ENCODE data around the gene AGPAT2. TPM values are rescaled to one million over a fixed set of nuclear protein-coding genes. Genes with fewer than 3 reads are reported as not detected.

Gene AGPAT2
- total RNA-seq, 1 experiment from 2014 or later = 77.9 TPM

GRCh38 chr9:136662656-136663581 is 24.3 kb downstream of the AGPAT2 start, which contains the start of gene EGFL7:
TSS of gene EGFL7 (plus strand) at chr9:136662916. CDS start at chr9:136668283, 5,367 bp downstream.
- in situ Hi-C loops (cut with HindIII; ENCODE audit: low pct_unique_long_range_greater_than_20kb, low sequenced_read_pairs) (no loop called here), intact Hi-C loops (cut with micrococcal nuclease; ENCODE audit: unreplicated experiment) (no loop called here)
- Histone ChIP-seq H3K27ac (ENCODE audit: low read length) (no peak within 1 kb of the TSS), H3K4me3 (ENCODE audit: low read depth in 2 of 2, low read length in 2 of 2) (no peak within 1 kb of the TSS), H3K27me3 (ENCODE audit: control insufficient read depth, insufficient read depth, low read length) (no peaks in the 10 kb centered on the region), H3K4me1 (ENCODE audit: control insufficient read depth, insufficient read depth, low read length) (peaks cover 15% of the 10 kb centered on the region), H3K36me3 (ENCODE audit: control insufficient read depth, insufficient read depth, low read length) (no peaks in the 10 kb centered on the region), H3K9me3 (ENCODE audit: control insufficient read depth, insufficient read depth, low read depth, low read length) (no peaks in the 10 kb centered on the region)
- no TSS peak for BruUV-seq (replicated peaks)
- ATAC-seq (no peak), DNase-seq (ENCODE audit: low read depth, low spot score) (no peak)
- CTCF ChIA-PET = no interaction called here
- TF ChIP-seq TCF7L2 (IDR thresholded peaks at IDR 0.05; ENCODE audit: low read depth, low read length) (no peak), POLR2AphosphoS5 (IDR thresholded peaks at IDR 0.05; ENCODE audit: low read depth, low read length) (no peak), REST (IDR thresholded peaks at IDR 0.05; ENCODE audit: insufficient read depth in 1 of 2, low read depth in 2 of 2, low read length in 1 of 2) (no peak), CTCF (IDR thresholded peaks at IDR 0.05) (no peak), SIN3A (IDR thresholded peaks at IDR 0.05; ENCODE audit: borderline replicate concordance, insufficient read depth, low read depth, low read length) (no peak)
- POLR2A ChIA-PET = no interaction called here

- in situ Hi-C loops (cut with HindIII; ENCODE audit: low pct_unique_long_range_greater_than_20kb, low sequenced_read_pairs) (no loop called here), intact Hi-C loops (cut with micrococcal nuclease; ENCODE audit: unreplicated experiment) (no loop called here)
- POLR2A ChIA-PET = interaction anchor here (0.7 kb wide), 1 partner anchor 107 kb away, joined by 5 read pairs; no protein-coding TSS in a partner anchor
- BruUV-seq (replicated peaks) = no TSS peak
- H3K4me3 ChIP-seq (ENCODE audit: low read depth in 2 of 2, low read length in 2 of 2) = no peak overlapping the region
- H3K27me3 ChIP-seq (ENCODE audit: control insufficient read depth, insufficient read depth, low read length) = no peaks in the 10 kb centered on the region
- no peaks in the 10 kb centered on the region for H3K36me3 ChIP-seq (ENCODE audit: control insufficient read depth, insufficient read depth, low read length)
- no peaks in the 10 kb centered on the region for H3K9me3 ChIP-seq (ENCODE audit: control insufficient read depth, insufficient read depth, low read depth, low read length)
- no peak overlapping the region for H3K27ac ChIP-seq (ENCODE audit: low read length)
- TF ChIP-seq REST (IDR thresholded peaks at IDR 0.05; ENCODE audit: insufficient read depth in 1 of 2, low read depth in 2 of 2, low read length in 1 of 2) (no peak), TCF7L2 (IDR thresholded peaks at IDR 0.05; ENCODE audit: low read depth, low read length) (no peak), CTCF (IDR thresholded peaks at IDR 0.05) (no peak), POLR2AphosphoS5 (IDR thresholded peaks at IDR 0.05; ENCODE audit: low read depth, low read length) (no peak), SIN3A (IDR thresholded peaks at IDR 0.05; ENCODE audit: borderline replicate concordance, insufficient read depth, low read depth, low read length) (no peak)
- peaks cover 9% of the 10 kb centered on the region for H3K4me1 ChIP-seq (ENCODE audit: control insufficient read depth, insufficient read depth, low read length)
- CTCF ChIA-PET = no interaction called here
- ATAC-seq (no peak), DNase-seq (ENCODE audit: low read depth, low spot score) (no peak)
Observed at GRCh38 chr9:136662326-136662655, 25.0 kb downstream of the AGPAT2 start.
